GM11168 (cell line): ENCODE data around the gene SLC25A1.
"Not testable (repeated sequence)": the region's sequence is repeated elsewhere in the genome, so short reads cannot be mapped to it uniquely, and the experiment has no call there.

ENCODE experiments used
- in situ Hi-C: fragments of 300-500 bp; cut with MboI; formaldehyde crosslinking; loops from one replicate; pipeline ENCODE4 v1.12.0; 2022; ENCODE audit warnings: low sequenced_read_pairs; ENCODE audit not compliant: unreplicated experiment

Gene SLC25A1

GRCh38 chr22:19169002-19169946 is 9.3 kb downstream of the SLC25A1 start:
- in situ Hi-C loops, result no loop called here

GRCh38 chr22:19168088-19168890 is 10.2 kb downstream of the SLC25A1 start:
- in situ Hi-C loops, result no loop called here

- in situ Hi-C loops, result no loop called here
Measured at GRCh38 chr22:19167106-19167869, 11.2 kb downstream of the SLC25A1 start.

GRCh38 chr22:19166421-19166820 is 12.1 kb downstream of the SLC25A1 start:
- in situ Hi-C loops, result no loop called here

DNA sequence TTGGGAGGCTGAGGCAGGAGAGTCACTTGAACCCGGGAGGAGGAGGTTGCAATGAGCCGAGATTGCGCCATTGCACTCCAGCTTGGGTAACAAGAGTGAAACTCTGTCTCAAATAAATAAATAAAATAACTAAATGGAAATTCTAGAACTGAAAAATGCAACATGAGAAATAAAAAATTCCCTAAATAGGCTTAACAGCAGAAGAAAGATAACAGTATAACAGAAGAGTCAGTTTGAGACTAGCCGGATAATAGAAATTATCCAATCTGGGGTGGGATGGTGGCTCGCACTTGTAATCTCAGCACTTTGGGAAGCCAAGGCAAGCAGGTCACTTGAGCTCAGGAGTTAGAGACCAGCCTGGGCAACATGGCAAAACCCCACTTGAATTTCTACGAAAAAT is 14.1 kb downstream of the SLC25A1 start:
- in situ Hi-C loops, result no loop called here

GRCh38 chr22:19158649-19159048 is 19.9 kb downstream of the SLC25A1 start:
- in situ Hi-C loops, result not testable (repeated sequence)

DNA sequence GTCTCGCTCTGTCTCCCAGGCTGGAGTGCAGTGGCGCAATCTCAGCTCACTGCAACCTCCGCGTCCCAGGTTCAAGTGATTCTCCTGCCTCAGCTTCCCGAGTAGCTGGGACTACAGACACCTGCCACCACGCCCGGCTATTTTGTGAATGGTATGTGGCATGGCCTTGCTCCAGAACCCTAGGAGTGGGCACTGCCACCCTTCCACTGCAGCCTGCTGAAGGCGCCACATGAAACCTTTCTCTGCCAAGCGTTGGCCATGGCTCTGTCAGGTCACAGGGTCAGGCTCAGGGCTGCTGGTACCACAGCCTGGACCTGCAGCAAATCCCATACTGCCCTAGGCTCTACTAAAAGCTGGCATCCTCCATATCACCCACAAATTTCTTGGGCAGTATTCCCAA is 22.4 kb downstream of the SLC25A1 start:
- in situ Hi-C loops, result not testable (repeated sequence)

GRCh38 chr22:19152942-19153883 is 25.3 kb downstream of the SLC25A1 start:
- in situ Hi-C loops, result no loop called here

- in situ Hi-C loops, result no loop called here
Measured at GRCh38 chr22:19151329-19152191, 27.0 kb downstream of the SLC25A1 start.

- in situ Hi-C loops, result no loop called here
Measured at GRCh38 chr22:19150482-19151328, 27.8 kb downstream of the SLC25A1 start.

DNA sequence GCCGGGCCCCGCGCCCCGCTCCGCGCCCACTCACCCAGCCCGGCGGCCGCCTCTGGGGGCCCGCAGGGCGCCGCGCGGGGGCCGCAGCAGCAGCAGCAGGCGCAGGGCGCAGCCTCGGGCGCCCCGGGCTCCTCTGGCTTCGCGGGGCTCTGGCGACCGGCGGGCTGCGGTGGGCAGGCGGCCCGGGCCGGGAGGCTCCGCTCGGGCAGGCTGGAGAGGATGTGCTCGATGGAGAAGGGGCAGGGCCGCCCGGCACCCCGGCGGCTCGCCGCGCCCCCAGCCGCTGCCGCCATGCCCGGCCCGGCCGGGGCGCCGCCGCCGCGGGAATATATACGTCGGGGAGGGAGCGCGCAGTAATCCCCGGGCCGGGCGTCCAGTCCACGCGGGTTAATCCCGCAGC is 28.5 kb downstream of the SLC25A1 start, which contains the start of gene GSC2:
GSC2 (minus strand) TSS at position 302 of the 400 bp plus-strand sequence; CDS start at position 293, 9 bp downstream.
- in situ Hi-C loops, result no loop called here

- in situ Hi-C loops, result no loop called here
Measured at GRCh38 chr22:19149047-19149883, 29.3 kb downstream of the SLC25A1 start.

DNA sequence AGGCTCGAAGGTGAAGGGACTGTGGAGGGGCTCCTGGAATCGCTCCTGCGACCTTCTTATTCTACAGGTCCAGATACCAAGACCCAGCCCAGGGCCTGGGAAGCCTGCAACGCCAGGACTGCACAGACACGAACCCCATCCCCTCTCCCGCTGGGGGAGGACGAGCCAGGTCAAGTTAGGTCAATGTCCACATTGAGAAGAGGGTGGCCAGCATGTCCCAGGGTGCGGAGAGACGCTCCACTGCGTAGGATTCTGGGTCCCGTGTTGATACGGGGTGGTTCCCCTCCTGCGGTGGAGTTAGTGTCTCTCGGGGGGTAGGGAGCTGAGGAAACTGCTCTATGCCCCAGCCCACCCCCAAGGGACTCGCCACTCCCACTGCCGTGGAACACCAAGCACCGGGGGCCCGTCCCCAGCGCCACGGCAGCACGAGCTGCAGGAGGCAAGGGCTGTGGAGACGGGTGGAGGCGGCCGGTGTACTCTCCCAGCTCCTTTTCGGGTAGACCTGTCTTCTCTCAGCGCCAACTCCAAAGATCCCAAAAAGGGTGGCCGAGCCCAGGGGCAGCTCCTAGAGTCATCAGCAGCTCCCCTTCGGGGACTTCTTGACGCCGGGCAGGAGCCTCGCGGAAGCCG is 30.0 kb downstream of the SLC25A1 start:
- in situ Hi-C loops, result no loop called here

GRCh38 chr22:19147195-19147780 is 31.2 kb downstream of the SLC25A1 start:
- in situ Hi-C loops, result no loop called here

- in situ Hi-C loops, result no loop called here
Measured at GRCh38 chr22:19146215-19146968, 32.1 kb downstream of the SLC25A1 start.
